Non-pigmented ciliary epithelial cell (primary cell): ENCODE data around the gene GOLGA8O.
"Not testable (repeated sequence)": the region's sequence is repeated elsewhere in the genome, so short reads cannot be mapped to it uniquely, and the experiment has no call there.

Source experiments
- DNase-seq: peaks from one replicate; pipeline ENCODE4 v3.0.0-alpha.2; 2010; ENCODE audit warnings: low read depth

GOLGA8O gene, protein sequence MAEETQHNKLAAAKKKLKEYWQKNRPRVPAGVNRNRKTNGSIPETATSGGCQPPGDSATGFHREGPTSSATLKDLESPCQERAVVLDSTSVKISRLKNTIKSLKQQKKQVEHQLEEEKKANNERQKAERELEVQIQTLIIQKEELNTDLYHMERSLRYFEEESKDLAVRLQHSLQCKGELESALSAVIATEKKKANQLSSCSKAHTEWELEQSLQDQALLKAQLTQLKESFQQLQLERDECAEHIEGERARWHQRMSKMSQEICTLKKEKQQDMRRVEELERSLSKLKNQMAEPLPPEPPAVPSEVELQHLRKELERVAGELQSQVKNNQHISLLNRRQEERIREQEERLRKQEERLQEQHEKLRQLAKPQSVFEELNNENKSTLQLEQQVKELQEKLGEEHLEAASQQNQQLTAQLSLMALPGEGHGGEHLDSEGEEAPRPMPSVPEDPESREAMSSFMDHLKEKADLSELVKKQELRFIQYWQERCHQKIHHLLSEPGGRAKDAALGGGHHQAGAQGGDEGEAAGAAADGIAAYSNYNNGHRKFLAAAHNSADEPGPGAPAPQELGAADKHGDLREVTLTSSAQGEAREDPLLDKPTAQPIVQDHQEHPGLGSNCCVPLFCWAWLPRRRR

DNA sequence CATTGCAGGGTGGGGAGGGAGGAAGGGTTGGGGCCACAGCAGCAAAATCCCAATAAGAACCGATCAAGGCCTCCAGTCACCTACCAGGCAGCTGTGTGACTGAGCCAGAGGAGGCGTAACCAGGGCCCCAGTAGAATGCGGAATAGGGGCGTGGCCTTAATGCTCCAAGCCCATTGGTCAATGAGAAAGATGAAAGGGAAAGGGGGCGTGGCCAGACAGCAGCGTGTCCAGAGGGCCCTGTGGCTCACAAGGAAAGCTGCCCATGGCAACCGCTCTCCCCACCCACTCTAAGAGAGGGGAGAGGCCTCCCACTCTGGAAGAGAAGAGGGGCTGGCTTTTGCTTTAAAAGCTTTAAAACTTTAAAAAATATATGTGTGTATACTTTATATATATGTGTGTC is at the start of gene GOLGA8O:
Gene GOLGA8O, minus strand, starts transcription at position 101 of the 400 bp plus-strand sequence. Its CDS starts 98 bp downstream, at position 3.
- DNase-seq: not testable (repeated sequence)

- not testable (repeated sequence) for DNase-seq
Measured at GRCh38 chr15:32504152-32504811, 48.8 kb upstream of the GOLGA8O start.

DNA sequence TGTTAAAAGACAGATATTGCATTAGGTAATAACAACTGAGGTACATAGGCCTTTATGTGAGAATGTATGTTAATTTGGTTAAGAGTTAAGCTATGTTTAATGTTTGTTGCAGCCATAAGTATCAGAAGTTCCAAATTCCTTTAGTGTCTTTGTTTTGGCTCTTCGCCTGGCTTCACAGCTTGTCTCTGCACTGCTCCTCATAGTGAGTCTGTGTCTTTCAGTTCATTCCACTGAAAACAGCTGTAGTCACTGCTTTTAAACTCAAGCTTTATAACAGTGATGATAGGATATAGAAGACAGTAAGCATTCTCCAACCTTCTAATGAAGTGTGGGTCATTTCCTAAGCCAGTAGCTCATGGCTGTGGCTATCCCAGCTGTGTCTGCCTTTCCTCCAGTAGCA is 47.5 kb upstream of the GOLGA8O start:
- DNase-seq: not testable (repeated sequence)

DNA sequence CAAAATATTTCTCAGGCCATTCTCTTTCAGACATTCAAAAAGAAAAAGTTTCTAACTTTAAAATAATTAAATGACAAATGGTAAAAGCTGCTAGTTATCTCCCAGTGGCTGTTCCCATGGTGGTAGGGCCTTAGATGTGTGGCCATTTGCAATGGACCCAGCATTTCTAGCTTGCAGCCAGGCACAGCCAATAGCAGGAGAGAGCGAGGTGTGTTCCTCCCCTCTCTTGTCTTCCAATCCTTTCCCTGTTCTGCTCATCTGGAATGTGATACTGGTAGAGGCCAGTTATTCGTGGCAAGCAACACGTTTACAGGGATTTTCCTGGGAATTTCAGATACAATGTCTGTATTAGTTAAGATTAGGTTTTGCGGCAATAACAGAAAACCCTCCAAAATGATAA is 37.3 kb upstream of the GOLGA8O start:
- not testable (repeated sequence) for DNase-seq

- DNase-seq: not testable (repeated sequence)
Measured at GRCh38 chr15:32486474-32486873, 31.0 kb upstream of the GOLGA8O start.

DNA sequence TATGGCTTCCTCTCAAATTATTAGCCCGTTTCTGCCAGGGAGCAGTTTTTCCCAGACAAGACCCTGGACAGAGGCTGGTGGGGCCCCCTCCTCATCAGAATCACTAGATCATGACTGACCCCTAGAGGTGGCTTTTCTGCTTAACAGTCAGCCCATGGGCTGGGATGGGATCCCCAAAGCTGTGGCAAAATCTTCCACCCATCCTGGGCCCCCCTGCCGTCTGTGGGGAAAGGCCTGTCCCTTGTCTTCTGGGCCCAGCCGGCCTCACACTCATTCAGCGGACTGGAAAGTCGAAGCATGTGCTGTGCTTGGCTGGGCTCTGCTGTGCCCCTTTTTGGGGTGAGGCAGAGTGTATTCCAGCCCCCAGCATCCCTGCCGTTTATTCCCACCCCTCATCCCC is 27.9 kb upstream of the GOLGA8O start:
- DNase-seq: not testable (repeated sequence)

- DNase-seq: not testable (repeated sequence)
Measured at GRCh38 chr15:32481683-32482082, 26.2 kb upstream of the GOLGA8O start.

DNA sequence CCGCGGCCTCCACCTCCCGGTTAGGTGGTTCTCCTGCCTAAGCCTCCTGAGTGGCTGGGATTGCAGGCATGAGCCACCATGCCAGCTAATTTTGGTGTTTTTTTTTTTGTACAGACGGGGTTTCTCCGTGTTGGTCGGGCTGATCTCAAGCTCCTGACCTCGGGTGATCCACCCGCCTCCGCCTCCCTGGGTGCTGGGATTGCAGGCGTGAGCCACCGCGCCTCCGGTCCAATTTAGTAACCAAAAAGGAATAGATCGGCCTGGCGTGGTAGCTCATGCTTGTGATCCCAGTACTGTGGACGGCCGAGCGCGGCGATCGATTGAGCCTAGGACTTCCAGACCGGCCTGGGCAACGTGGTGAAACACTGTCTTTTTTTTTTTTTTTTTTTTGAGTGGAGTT is 12.6 kb upstream of the GOLGA8O start:
- DNase-seq: not testable (repeated sequence)

GRCh38 chr15:32440445-32440977 is 14.9 kb downstream of the GOLGA8O start:
- DNase-seq: not testable (repeated sequence)

- DNase-seq: not testable (repeated sequence)
Measured at GRCh38 chr15:32434102-32434963, 21.1 kb downstream of the GOLGA8O start.

DNA sequence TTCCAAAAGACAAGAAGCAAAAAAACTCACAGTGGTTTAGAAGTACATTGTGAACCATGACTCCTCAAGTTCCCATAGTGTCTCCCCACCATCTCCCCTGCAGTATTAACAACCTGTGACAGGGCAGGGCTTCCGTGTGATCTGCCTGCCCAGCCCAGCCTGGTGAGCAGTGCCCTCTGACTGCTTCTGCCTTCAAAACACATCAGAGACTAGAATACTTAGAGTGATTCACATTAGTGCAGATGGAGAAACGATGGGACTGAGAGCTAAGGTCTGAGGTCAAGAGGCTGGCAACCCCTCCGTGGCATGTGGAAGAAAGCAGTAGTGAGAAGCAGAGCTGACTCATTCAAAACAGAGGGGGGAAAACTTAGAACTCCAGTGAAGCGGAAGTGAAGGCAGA is 27.8 kb downstream of the GOLGA8O start:
- DNase-seq: not testable (repeated sequence)

GRCh38 chr15:32426511-32426910 is 28.9 kb downstream of the GOLGA8O start:
- not testable (repeated sequence) for DNase-seq

GRCh38 chr15:32407903-32408302 is 47.5 kb downstream of the GOLGA8O start:
- not testable (repeated sequence) for DNase-seq

DNA sequence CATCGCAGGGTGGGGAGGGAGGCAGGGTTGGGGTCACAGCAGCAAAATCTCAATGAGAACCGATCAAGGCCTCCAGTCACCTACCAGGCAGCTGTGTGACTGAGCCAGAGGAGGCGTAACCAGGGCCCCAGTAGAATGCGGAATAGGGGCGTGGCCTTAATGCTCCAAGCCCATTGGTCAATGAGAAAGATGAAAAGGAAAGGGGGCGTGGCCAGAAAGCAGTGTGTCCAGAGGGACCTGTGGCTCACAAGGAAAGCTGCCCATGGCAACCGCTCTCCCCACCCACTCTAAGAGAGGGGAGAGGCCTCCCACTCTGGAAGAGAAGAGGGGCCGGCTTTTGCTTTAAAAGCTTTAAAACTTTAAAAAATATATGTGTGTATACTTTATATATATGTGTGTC is 52.2 kb downstream of the GOLGA8O start, which contains the start of gene GOLGA8K:
Gene GOLGA8K, minus strand, starts transcription at position 101 of the 400 bp plus-strand sequence. Its CDS starts 98 bp downstream, at position 3.
- DNase-seq: not testable (repeated sequence)

DNA sequence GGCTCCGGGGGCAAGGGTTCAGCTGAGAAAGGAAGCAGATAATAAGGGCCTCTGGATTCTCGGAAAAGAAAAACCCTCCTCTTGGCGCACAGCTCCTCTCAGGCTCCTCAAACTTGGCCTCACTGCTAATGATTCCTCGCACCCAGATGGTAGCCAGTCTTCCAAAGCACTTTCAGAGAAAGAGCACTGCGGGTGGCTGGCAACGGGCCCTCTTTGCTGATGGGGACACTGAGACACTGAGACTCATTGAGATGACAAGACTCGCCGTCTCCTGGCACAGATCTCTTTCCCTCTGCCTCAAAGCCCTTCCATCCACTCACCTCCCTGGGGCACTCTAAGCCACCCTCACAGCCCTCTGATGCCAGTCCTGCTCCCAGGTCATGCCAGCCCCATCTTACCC is 58.9 kb downstream of the GOLGA8O start:
- DNase-seq: not testable (repeated sequence)
